ENCODE results near the gene UGT2B10. TPM values are rescaled to one million over a fixed set of nuclear protein-coding genes. Genes with fewer than 3 reads are reported as not detected.
"Not testable (repeated sequence)": the region's sequence is repeated elsewhere in the genome, so short reads cannot be mapped to it uniquely, and the experiment has no call there.

Gene UGT2B10
- total and polyA plus RNA-seq, 8 donors, result 0.10 to 0.23 TPM; not detected in 6

- no peak overlapping the region for H3K27ac ChIP-seq
- TF ChIP-seq CTCF (IDR thresholded peaks at IDR 0.05), result no peak
- ATAC-seq, result no peak
These were observed 12.8 kb upstream of the UGT2B10 start for GRCh38 chr4:68803013-68803412.

GRCh38 chr4:68808060-68808459 lies 7.7 kb upstream of the UGT2B10 start:
- Histone ChIP-seq H3K4me1 (no peaks in the 10 kb centered on the region), H3K4me3 (no peak overlapping the region), H3K9me3 (peaks cover 0 to 2% of the 10 kb centered on the region in 2 donors), H3K36me3 (no peaks in the 10 kb centered on the region), H3K27ac (no peak overlapping the region), H3K27me3 (no peaks in the 10 kb centered on the region)
- ATAC-seq (no peak), DNase-seq (no peak)
- no peak for TF ChIP-seq CTCF (IDR thresholded peaks at IDR 0.05)
- intact Hi-C loops (cut with DNase I), result no loop called here

More at GRCh38 chr4:68803013-68803412, 12.8 kb upstream of the UGT2B10 start:
- no peaks in the 10 kb centered on the region for H3K36me3 ChIP-seq
- H3K4me3 ChIP-seq, result no peak overlapping the region
- no peaks in the 10 kb centered on the region for H3K27me3 ChIP-seq
- intact Hi-C loops (cut with DNase I), result no loop called here
- H3K9me3 ChIP-seq, result peaks cover 0 to 2% of the 10 kb centered on the region in 2 donors
- H3K4me1 ChIP-seq, result no peaks in the 10 kb centered on the region
- DNase-seq, result no peak

- Histone ChIP-seq H3K4me1 (no peaks in the 10 kb centered on the region), H3K9me3 (peaks cover 0 to 2% of the 10 kb centered on the region in 2 donors), H3K4me3 (no peak overlapping the region), H3K36me3 (no peaks in the 10 kb centered on the region), H3K27ac (no peak overlapping the region), H3K27me3 (no peaks in the 10 kb centered on the region)
- DNase-seq (no peak), ATAC-seq (no peak)
- intact Hi-C loops (cut with DNase I), result no loop called here
- no peak for TF ChIP-seq CTCF (IDR thresholded peaks at IDR 0.05)
These were observed 4.9 kb upstream of the UGT2B10 start for GRCh38 chr4:68810919-68811318.

GRCh38 chr4:68816410-68817265 lies 844 bp downstream of the UGT2B10 start:
- H3K9me3 ChIP-seq; DNase-seq; H3K27me3 ChIP-seq; H3K27ac ChIP-seq; ATAC-seq; H3K36me3 ChIP-seq; intact Hi-C loops (cut with DNase I); H3K4me3 ChIP-seq; H3K4me1 ChIP-seq: not testable (repeated sequence)

GRCh38 chr4:68817386-68817785 lies 1.6 kb downstream of the UGT2B10 start:
- no peaks in the 10 kb centered on the region for H3K9me3 ChIP-seq
- no peak overlapping the region for H3K27ac ChIP-seq
- DNase-seq (no peak), ATAC-seq (no peak)
- no peaks in the 10 kb centered on the region for H3K27me3 ChIP-seq
- no peaks in the 10 kb centered on the region for H3K4me1 ChIP-seq
- no peaks in the 10 kb centered on the region for H3K36me3 ChIP-seq
- intact Hi-C loops (cut with DNase I), result no loop called here
- TF ChIP-seq CTCF (IDR thresholded peaks at IDR 0.05), result no peak
- no peak overlapping the region for H3K4me3 ChIP-seq

- DNase-seq; ATAC-seq; H3K4me1 ChIP-seq; H3K36me3 ChIP-seq; intact Hi-C loops (cut with DNase I); H3K27me3 ChIP-seq; H3K9me3 ChIP-seq; H3K4me3 ChIP-seq; H3K27ac ChIP-seq: not testable (repeated sequence)
These were observed 2.3 kb downstream of the UGT2B10 start for GRCh38 chr4:68818030-68818462.
